GM12891 (cell line): ENCODE data around the gene VTI1A.

ENCODE experiments used
- POLR2A ChIP-seq: IDR thresholded peaks from 2 replicates; pipeline ENCODE4 v1.6.1; 2011; ENCODE audit warnings: low read depth, low read length, control low read depth
- POLR2AphosphoS5 ChIP-seq: IDR thresholded peaks from 2 replicates; pipeline ENCODE4 v1.6.1; 2011; ENCODE audit warnings: low read depth, low read length, control low read depth
- SPI1 ChIP-seq: IDR thresholded peaks from 2 replicates; pipeline ENCODE4 v1.6.1; 2011; ENCODE audit warnings: low read depth, low read length, control low read depth

DNA sequence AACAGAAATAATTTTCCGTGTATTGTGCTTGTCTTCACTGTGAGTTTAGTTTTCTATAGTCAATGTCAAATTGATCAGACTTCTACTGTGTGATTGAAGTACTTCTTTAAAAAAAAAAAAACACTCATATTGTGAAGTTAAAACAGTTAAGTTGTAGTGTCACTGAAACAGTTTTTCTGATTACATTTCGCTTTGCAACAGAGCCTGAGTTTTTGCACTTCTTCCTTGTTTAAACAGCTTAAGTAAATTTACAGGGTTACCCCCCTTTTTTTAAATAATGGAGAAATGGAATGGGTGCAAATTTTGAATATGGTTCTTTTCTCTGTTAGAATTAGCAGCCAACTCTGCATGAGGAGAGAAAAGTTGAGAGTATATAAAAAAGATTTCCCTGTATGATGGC, 117.3 kb downstream of the VTI1A start:
- no peak for TF ChIP-seq POLR2A
- TF ChIP-seq POLR2AphosphoS5 = no peak
- TF ChIP-seq SPI1 = no peak
